ENCODE measurements around the gene ASF1A. TPM values are rescaled to one million over a fixed set of nuclear protein-coding genes. Genes with fewer than 3 reads are reported as not detected.

The ASF1A gene
- total RNA-seq (2022) (30.4 and 36.4 TPM in 2 replicates), Bru-seq, nascent RNA (percentile 85 among the genes with signal in this experiment), BruChase-seq, experiment 1, labeled RNA remaining after a 6-hour chase (percentile 89 among the genes with signal in this experiment), BruChase-seq, experiment 2, labeled RNA remaining after a 2-hour chase (percentile 84 among the genes with signal in this experiment)
- long read RNA-seq, transcript ASF1A-201 (4 exons, 2,362 nt) = major isoform, 137 of 141 reads
- long read RNA-seq, partial matches to known transcripts = 0 of 141 reads
- long read RNA-seq, other reads (novel, unspliced or antisense) = 4 of 141 reads

GRCh38 chr6:118893807-118894424 is at the start of gene ASF1A:
Gene ASF1A (plus strand): TSS chr6:118894152. CDS start chr6:118894414, 262 bp downstream.
- ChIA-PET CTCF (interaction anchor here (0.6 to 4.2 kb wide), 7 partner anchors 12 to 1400 kb away, joined by 3 to 24 read pairs (median 3); partner anchors contain the start of gene MCM9), POLR2A (interaction anchor here (0.6 to 6.1 kb wide), 16 partner anchors 7 to 1453 kb away, joined by 3 to 35 read pairs (median 3); partner anchors contain the start of genes GOPC and MCM9)
- Mint-ChIP-seq H3K27ac (ENCODE audit: low read depth, unreplicated experiment) (peak within 1 kb of the TSS; percentile 95), H3K36me3 (ENCODE audit: insufficient read depth, unreplicated experiment) (peaks cover 15% of the 10 kb centered on the region), H3K27me3 (ENCODE audit: insufficient read depth, unreplicated experiment) (no peaks in the 10 kb centered on the region), H3K4me3 (ENCODE audit: unreplicated experiment) (peak within 1 kb of the TSS; percentile 95), H3K4me1 (ENCODE audit: insufficient read depth, unreplicated experiment) (peaks cover 21% of the 10 kb centered on the region), H3K9me3 (ENCODE audit: unreplicated experiment) (no peaks in the 10 kb centered on the region)
- peak; percentile 52 for TF ChIP-seq CTCF (IDR thresholded peaks at IDR 0.05; ENCODE audit: unreplicated experiment)
- intact Hi-C loops (cut with micrococcal nuclease) = loop anchor here (1.0 to 10.0 kb wide), 2 partner anchors 41 to 309 kb away; partner anchors contain the start of gene MCM9
- no TSS peak for BruUV-seq (replicated peaks)
- DNase-seq (ENCODE audit: unreplicated experiment) = peak; percentile 99

- Mint-ChIP-seq H3K9me3 (ENCODE audit: unreplicated experiment) (no peaks in the 10 kb centered on the region), H3K27ac (ENCODE audit: low read depth, unreplicated experiment) (no peak overlapping the region), H3K27me3 (ENCODE audit: insufficient read depth, unreplicated experiment) (no peaks in the 10 kb centered on the region), H3K4me3 (ENCODE audit: unreplicated experiment) (no peak overlapping the region), H3K36me3 (ENCODE audit: insufficient read depth, unreplicated experiment) (peaks cover 11% of the 10 kb centered on the region), H3K4me1 (ENCODE audit: insufficient read depth, unreplicated experiment) (peaks cover 3% of the 10 kb centered on the region)
- BruUV-seq (replicated peaks) = no TSS peak
- POLR2A ChIA-PET = interaction anchor here (1.1 kb wide), 1 partner anchor 26 kb away, joined by 3 read pairs; no protein-coding TSS in a partner anchor
- TF ChIP-seq CTCF (IDR thresholded peaks at IDR 0.05; ENCODE audit: unreplicated experiment) = no peak
- intact Hi-C loops (cut with micrococcal nuclease) = no loop called here
- no peak for DNase-seq (ENCODE audit: unreplicated experiment)
- CTCF ChIA-PET = interaction anchor here (1.1 to 2.2 kb wide), 2 partner anchors 44 to 293 kb away, joined by 4 to 8 read pairs; no protein-coding TSS in a partner anchor
Measured at GRCh38 chr6:118844915-118845314, 49.0 kb upstream of the ASF1A start.

GRCh38 chr6:118853408-118853807 is 40.5 kb upstream of the ASF1A start:
- Mint-ChIP-seq H3K27me3 (ENCODE audit: insufficient read depth, unreplicated experiment) (no peaks in the 10 kb centered on the region), H3K36me3 (ENCODE audit: insufficient read depth, unreplicated experiment) (no peaks in the 10 kb centered on the region), H3K4me3 (ENCODE audit: unreplicated experiment) (no peak overlapping the region), H3K9me3 (ENCODE audit: unreplicated experiment) (no peaks in the 10 kb centered on the region), H3K4me1 (ENCODE audit: insufficient read depth, unreplicated experiment) (no peaks in the 10 kb centered on the region), H3K27ac (ENCODE audit: low read depth, unreplicated experiment) (no peak overlapping the region)
- ChIA-PET POLR2A (no interaction called here), CTCF (interaction anchor here (0.6 kb wide), 1 partner anchor 564 kb away, joined by 3 read pairs; no protein-coding TSS in a partner anchor)
- BruUV-seq (replicated peaks) = no TSS peak
- intact Hi-C loops (cut with micrococcal nuclease) = no loop called here
- no peak for TF ChIP-seq CTCF (IDR thresholded peaks at IDR 0.05; ENCODE audit: unreplicated experiment)
- DNase-seq (ENCODE audit: unreplicated experiment) = no peak

GRCh38 chr6:118856301-118856700 is 37.7 kb upstream of the ASF1A start:
- TF ChIP-seq CTCF (IDR thresholded peaks at IDR 0.05; ENCODE audit: unreplicated experiment) = no peak
- intact Hi-C loops (cut with micrococcal nuclease) = no loop called here
- no TSS peak for BruUV-seq (replicated peaks)
- ChIA-PET POLR2A (no interaction called here), CTCF (interaction anchor here (0.6 to 2.2 kb wide), 2 partner anchors 9 to 38 kb away, joined by 3 to 8 read pairs; partner anchors contain the start of gene ASF1A)
- Mint-ChIP-seq H3K4me3 (ENCODE audit: unreplicated experiment) (no peak overlapping the region), H3K36me3 (ENCODE audit: insufficient read depth, unreplicated experiment) (peaks cover 9% of the 10 kb centered on the region), H3K4me1 (ENCODE audit: insufficient read depth, unreplicated experiment) (peaks cover 5% of the 10 kb centered on the region), H3K27ac (ENCODE audit: low read depth, unreplicated experiment) (no peak overlapping the region), H3K27me3 (ENCODE audit: insufficient read depth, unreplicated experiment) (no peaks in the 10 kb centered on the region), H3K9me3 (ENCODE audit: unreplicated experiment) (no peaks in the 10 kb centered on the region)
- no peak for DNase-seq (ENCODE audit: unreplicated experiment)
